Measurements from ENCODE around the gene MAG.
"Not testable (repeated sequence)": the region's sequence is repeated elsewhere in the genome, so short reads cannot be mapped to it uniquely, and the experiment has no call there.

The MAG gene

DNA sequence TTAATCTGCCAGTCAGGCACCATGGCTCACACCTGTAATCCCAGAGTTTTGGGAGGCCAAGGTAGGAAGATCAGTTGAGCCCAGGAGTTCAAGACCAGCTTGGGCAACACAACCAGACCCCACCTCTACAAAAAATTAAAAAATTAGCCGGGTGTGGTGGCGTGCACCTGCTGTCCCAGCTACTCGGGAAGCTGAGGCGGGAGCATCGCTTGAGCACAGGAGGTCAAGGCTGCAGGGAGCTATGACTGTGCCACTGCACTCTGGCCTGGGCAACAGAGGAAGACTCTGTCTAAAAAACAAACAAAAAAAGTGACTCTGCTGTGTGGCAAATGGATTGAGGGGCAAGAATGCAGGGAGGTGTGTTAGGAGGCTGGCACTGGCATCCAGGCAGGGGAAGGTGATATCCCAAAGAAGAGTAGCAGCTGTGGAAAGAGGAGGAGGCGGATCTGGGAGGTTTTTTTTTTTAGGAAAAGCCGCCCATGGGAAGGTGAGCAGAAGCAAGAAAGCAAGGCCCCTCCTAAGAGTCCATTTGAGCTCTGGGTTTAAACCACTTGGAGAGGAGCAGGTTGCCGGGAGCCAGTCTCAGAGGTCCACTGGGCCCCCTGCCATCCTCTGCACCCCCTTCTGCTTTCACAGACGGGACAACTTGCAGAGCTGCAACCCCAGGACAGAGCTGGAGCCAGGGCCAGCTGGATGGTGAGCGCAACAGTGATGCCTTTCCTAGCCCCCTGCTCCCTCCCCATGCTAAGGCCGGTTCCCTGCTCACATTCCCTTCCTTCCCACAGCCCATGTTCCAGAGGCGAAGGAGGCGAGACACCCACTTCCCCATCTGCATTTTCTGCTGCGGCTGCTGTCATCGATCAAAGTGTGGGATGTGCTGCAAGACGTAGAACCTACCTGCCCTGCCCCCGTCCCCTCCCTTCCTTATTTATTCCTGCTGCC is 7.5 kb upstream of the MAG start:
- DNase-seq = no peak

DNA sequence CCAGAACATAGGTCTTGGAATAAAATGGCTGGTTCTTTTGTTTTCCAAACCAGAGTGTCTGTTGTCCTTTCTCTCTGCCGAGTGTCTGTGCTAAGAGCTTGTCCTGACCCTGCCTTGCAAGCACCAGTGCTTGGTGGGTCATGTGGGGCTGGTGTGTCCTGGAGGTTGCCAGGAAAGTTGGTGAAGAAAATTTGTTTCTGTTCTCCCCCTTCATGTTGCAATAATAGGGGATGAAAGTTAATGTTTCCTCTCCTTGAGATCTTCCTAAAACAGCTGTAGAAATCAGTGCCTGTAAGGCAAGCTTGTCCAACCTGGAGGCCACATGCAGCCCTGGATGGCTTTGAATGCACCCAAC is 6.9 kb upstream of the MAG start:
- no peak for DNase-seq

DNA sequence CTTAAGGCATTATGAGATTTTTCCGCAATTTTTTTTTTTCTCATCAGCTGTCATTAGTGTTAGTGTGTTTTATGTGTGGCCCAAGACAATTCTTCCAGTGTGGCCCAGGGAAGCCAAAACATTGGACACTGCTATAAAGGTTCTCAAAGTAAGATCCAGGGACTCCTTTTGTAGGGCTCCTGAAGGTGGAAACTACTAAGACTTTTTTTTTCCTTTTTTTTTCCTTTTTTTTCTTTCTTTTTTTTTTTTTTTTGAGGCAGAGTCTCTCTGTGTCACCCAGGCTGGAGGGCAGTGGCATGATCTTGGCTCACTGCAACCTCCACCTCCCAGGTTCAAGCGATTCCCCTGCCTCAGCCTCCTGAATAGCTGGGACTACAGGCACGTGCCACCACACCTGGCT is 6.5 kb upstream of the MAG start:
- not testable (repeated sequence) for DNase-seq

DNA sequence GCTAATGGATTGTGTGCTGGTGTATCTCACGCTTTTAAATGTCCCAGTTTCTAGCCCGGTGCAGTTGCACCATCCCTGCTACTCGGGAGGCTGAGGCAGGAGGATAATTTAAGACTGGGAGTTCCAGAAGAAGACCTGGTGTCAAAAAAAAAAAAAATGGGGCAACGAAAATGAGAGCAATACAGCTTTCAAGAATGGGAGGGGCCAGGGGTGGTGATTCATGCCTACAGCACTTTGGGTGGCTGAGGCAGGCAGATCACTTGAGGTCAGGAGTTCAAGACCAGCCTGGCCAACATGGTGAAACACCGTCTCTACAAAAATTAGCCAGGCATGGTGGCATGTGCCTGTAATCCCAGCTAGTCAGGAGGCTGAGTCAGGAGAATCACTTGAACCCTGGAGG is 5.9 kb upstream of the MAG start:
- DNase-seq = not testable (repeated sequence)

DNA sequence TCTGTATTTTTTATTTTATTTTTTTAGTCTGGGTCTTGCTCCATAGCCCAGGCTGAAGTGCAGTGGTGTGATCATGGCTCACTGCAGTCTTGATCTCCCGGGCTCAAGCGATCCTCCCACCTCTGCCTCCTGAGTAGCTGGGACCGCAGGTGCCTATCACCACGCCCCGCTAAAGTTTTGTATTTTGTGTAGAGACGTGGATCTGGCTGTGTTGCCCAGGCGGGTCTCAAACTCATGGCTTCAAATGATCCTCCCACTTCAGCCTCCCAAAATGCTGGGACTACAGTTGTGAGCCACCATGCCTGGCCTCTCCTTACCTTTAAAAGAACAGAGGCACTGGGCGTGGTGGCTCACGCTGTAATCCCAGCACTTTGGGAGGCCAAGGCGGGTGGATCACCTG is 4.2 kb upstream of the MAG start:
- no peak for DNase-seq

DNA sequence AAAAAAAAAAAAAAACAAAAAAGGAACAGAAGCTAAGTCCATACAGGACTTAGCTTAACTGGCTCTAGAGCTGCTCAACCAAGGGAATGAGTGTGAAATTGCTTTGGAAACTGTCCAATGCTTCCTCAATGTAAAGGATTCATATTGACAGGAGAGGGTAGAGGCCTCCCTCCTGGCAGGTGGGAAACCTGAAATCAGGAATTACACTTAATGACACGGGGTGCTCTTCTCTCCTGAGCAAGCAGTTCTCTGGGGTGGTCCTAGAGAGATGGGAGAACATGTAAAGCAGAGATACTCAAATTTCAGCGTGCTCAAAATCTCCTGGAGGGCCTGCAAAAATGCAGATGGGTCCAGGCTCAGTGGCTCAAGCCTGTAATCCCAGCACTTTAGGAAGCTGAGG is 3.6 kb upstream of the MAG start:
- no peak for DNase-seq

DNA sequence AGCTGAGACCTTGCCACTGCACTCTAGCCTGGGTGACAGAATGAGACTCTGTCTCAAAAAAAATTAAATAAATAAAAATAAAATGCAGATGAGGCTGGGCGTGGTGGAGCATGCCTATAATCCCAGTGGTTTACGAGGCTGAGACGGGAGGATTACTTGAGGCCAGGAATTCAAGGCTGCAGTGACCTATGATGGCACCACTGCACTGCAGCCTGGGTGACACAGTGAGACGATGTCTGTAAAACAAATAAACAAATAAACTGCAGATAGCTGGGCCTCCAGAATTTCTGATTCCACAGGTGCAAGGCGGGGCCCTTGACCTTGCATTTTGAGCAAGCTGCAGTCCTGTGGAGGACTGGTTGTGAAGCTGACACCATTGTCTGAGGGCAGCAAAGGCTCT is 3.1 kb upstream of the MAG start:
- no peak for DNase-seq

DNA sequence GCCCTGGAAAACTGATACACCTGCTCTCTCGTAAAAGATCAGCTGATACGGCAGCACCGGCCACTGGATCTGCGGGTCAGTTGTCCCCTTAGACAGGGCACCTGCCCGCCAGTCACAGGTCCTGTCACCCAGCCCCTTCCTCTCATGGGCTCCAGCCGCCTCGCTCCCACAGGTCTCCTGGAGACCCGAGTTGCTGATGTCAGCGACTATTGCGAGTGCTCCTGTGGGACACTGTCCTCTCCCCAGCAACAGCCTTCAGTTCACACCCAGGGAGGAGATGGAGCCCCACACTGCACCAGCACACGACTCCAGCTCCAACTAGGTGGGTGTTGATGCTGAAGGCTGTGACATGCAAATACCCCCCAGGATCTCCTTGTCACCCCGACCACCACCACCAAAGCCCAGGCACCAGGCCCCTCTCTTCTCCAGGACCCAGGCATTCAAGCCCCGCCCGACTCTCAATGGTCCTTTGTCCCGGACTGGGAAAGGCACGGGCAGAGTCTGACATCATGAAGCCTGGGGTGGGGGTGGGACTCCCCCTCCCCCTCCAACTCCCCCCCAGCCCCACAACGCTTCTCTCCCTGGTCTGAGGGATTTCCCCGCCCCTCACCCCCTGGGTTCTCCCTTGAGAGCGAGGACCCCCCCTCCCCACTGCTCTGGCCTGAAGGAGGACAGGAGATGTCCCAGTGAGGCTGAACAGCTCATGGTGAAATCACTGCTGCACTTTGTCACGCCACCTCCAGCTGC is 1.4 kb upstream of the MAG start:
- no peak for DNase-seq

DNA sequence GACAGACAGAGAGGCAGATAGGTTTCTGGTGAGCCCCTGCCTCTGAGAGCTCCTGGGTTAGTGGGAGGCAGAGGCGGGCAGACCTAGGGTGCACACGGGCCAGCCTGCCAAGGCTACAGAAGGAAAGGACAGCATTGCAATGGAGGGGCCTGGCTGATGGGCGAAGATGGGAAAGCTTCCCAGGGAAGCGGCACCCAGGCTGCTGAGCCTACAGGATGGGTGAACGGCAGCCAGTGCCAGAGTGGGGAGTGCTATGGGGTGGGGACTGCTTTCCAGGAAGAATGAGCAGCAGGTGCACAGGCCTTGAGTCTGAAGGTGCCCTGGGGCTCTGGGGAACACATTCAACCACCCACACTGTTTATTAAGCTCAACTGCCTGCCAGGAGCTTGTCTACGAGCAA is 702 bp upstream of the MAG start:
- no peak for DNase-seq

DNA sequence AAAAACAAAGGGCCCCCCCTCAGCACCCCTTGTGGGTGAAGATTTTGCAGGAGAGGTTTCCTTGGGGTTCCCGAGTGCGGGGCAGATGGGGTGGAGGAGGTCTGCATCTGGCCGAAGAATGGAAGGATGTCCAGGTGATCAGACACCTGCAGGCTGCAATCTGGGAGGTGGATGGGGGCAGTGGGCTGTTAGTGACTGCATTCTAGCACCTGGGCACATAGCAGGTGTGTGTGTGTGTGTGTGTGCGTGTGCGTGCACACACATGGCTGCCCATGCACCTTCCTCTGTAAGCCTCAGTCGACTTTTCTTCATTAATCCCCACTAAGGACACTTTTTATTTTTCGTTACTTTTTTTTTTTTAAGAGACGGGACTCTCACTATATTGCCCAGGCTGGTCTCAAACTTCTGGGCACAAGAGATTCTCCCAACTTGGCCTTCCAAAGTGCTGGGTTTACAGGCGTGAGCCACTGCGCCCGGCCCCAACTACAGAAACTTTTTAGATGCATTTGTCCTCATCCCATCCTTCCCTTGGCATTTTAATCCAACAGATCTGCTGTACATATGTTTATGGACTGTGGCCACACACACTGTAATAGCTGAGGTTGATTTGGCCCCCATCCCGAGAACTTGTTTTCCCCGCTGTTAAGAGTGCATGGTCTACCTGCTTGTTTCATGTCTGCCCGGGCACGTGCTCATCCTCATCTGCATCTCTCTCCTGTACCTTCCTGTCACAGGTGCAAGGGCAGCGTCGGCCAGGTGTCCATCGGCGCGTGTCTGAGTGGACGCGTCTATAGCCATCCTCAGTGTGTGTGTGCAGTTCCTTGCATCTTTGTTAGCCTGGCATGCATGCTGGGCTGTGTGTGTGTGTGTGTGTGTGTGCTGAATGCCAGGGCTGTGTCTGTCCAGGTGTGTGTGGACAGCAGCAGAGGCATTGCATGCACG is 731 bp downstream of the MAG start:
- no peak for DNase-seq

DNA sequence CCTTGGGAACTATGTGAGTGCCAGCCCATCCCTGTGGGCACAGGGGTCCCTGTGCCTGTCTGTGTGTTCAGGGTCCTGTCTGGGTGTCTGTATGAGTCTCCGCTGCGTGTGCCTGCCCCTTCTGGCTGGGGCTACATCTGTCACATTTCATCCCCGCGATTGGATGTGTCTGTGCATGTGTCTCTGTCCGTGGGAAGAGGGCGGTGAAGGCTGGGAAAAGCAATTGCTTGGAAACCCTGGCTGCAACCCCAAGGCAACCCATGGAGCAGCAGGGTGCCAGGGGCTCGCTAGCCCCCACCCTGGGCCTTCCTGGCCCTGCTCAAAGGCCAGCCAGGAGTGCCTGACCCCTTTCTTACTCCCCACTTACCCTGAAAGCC is 1.4 kb downstream of the MAG start:
- DNase-seq = no peak

DNA sequence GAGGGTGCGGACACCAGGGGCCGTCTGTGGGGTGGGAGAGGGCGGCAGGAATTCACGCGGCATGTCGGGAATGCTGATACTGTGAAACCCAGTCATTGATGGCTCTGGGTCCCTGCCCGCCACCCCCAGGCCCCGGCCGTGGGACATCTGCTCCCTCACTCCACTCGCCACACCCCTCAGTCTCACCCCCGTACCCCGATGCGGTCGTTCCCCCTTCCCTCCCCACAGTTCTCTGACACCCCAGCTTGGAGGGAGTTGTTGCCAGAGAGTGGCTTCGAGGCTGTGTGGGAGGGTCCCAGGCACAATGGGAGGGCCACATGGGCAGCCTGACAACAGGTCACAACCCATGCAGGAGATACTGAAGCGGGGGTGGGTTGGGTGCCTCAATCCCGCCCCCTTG is 1.8 kb downstream of the MAG start:
- DNase-seq = no peak

DNA sequence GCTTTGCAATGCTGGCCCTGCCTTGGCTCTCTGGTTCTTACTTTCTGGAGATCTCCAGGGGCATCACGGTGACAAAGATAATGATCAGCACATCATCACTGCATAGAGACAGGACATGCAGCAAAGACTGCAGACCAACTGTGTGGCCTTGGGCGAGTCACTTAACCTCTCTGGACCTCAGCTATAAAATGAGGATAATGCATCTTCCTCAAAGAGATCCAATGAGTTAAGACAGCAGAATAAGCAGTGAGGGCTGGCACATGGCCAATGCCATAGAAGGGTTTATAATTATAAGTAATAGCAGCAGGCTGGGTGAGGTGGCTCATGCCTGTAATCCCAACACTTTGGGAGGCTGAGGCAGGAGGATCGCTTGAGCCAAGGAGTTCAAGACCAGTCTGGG is 2.4 kb downstream of the MAG start:
- DNase-seq = no peak

DNA sequence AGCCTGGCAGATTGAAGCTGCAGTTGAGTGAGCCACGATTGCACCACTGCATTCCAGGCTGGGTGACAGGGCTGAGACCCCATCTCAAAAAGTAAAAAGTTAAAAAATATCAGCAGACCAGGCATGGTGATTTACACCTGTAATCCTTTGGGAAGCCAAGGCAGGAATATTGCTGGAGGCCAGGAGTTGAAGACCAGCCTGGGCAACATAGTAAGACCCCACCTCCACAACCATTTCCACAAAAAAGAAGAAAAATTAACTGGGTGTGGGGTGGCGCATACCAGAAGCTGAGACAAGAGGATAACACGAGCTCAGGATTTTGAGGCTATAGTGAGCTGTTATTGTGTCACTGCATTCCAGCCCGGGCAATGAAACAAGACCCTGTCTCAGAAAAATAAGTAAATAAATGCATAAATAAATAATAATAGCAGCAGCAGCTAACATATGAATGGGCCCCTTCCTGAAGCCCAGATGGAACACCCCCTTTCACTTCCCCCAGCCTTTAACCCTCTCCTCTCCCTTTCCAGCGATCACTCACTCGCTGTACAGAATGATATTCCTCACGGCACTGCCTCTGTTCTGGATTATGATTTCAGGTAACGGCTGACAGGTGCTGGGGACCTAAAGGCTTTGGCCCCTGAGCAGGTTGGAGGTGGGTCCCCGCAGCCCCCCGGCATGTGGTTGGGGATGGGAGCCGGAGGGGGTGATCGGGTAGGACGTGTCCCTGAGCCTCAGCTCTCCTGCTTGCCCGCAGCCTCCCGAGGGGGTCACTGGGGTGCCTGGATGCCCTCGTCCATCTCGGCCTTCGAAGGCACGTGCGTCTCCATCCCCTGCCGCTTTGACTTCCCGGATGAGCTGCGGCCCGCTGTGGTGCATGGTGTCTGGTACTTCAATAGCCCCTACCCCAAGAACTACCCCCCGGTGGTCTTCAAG is 3.2 kb downstream of the MAG start:
- no peak for DNase-seq

DNA sequence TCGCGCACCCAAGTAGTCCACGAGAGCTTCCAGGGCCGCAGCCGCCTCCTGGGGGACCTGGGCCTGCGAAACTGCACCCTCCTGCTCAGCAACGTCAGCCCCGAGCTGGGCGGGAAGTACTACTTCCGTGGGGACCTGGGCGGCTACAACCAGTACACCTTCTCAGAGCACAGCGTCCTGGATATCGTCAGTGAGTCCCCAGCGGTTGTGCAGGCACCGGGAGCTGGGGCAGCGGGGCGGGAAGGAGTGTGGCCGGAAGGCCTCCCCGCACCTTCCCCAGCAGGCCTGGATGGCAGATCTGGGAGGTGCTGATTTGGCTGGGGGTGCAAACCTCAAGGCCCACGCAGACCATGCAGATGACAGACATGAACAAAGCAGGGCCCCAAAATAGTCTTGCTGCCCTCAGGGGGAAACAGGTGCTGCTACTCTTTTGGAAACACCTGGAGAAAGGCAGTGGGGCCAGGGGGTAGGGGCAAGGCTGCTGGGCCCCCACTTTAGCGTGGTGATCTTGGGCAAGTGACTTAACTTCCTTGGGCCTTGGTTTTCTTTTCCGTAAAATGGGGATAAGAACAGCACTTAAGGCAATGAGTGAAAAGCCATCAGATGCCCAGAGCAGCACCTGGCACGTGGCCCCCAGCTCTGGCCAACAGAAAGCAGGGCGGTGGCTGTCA is 4.0 kb downstream of the MAG start:
- peak; percentile 33 for DNase-seq

DNA sequence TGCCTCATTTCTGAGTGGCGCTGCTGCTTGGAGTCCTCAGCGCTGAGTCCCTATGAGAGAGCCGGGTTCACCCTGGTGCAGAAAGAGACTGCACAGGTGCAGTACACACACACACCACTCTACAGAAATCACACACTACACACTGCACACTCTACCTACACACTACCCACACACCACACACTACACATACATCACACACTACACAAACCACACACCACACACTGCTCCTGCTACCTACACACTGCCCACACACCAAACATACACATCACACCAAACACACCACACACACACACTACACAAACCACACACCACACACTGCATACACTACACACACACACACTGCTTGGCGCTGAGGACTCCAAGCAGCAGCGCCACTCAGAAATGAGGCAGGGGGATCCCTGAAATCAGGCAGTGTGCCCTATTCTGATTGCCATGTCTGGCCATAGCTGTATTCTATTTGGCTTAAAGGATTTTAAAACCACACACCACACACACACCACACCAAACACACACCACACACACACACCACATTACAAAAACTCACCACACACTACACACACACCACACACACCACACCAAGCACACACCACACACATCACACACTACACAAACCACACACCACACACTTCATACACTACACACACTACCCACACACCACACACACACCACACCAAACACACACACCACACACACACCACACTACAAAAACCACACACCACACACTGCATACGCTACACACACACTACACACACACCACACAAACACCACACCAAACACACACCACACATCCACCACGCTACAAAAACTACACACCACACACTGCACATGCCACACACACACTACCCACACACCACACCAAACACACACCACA is 4.9 kb downstream of the MAG start:
- no peak for DNase-seq

DNA sequence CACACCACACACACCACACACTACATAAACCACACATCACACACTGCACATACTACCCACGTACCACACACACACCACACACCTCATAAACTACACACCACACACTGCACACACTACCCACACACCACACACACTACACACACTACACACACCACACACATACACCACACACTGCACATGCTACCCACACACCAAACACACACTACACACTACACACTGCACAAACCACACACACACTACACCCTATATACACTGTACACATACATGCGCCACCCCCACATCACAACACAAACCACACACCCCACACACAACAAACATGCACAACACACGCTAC is 5.5 kb downstream of the MAG start:
- no peak for DNase-seq

DNA sequence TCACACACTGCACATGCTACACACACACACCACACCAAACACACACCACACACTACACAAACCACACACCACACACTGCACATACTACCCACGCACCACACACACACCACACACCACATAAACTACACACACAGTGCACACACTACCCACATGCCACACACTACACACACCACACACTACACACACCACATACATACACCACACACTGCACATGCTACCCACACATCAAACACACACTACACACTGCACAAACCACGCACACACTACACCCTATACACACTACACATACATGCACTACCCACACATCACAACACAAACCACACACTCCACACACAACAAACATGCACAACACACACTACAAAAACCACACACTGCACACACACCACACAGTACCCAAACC is 6.0 kb downstream of the MAG start:
- DNase-seq = no peak

DNA sequence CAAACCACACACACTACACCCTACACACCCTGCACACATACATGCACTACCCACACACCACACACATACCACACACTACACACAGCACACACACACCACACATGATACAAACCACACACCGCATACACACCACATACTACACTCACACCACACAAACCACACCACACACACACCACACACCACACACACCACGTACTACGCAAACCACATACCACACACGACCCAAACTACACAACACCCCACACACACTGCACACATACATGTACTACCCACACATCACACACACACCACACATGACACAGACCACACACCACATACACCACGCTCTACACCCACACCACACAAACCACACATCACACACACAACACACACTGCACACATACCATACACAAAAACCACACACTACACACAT is 6.6 kb downstream of the MAG start:
- DNase-seq = no peak

DNA sequence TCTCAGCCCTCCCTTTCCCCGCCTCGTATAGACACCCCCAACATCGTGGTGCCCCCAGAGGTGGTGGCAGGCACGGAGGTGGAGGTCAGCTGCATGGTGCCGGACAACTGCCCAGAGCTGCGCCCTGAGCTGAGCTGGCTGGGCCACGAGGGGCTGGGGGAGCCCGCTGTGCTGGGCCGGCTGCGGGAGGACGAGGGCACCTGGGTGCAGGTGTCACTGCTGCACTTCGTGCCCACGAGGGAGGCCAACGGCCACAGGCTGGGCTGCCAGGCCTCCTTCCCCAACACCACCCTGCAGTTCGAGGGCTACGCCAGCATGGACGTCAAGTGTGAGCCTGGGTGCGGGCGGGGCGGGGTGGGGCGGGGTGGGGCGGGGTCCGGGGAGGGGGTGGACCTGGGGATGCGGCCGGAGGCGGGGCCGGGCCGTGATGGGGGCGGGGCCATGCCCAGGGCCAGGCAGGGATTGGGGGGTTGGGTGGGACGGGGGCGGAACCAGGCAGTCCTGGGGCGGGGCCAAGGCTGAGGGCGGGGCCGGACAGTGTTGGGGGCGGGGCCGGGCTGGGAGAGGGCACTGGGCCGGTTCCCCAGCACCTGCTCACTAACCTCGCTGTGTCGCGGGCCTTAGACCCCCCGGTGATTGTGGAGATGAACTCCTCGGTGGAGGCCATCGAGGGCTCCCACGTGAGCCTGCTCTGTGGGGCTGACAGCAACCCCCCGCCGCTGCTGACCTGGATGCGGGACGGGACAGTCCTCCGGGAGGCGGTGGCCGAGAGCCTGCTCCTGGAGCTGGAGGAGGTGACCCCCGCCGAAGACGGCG is 7.8 kb downstream of the MAG start:
- no peak for DNase-seq
